Germinal center (tissue), 1 donor: ENCODE results near the gene SMAD5.

Experiments
- DNase-seq: peaks from one replicate; pipeline ENCODE4 v3.0.0; 2012; ENCODE audit warnings: mixed read lengths, low spot score

Gene SMAD5

DNA sequence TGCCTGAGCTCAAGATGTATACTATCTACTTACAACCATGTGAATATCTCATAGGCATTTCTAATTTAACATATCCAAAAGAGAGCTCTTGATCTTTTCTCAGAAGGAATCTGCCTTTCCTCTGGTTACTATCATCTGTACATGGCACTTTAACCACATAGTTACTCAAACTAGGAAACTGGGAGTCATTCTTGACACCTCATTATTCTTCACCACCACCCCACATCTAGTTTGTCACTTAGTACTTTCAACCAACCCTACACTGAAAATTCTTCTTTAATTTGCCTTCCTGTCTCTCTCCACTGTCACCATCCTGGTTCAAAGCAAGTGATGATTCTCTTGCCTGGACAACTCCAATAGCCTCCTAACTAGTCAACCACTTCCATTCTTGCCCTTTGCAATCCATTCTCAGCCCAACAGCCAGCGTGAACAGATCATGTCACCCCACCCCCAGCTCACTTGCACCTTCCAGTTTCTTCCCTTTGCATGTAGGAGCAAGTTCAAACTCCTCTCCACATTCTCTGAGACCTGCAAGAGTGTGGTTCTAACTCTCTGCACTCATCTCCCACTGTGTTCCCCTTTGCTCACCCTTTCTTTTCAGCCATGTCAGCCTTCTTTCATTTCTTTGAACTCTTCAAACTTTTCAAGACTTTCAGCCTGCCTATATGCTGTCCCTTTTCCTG lies 17.3 kb upstream of the SMAD5 start:
- DNase-seq: no peak

DNA sequence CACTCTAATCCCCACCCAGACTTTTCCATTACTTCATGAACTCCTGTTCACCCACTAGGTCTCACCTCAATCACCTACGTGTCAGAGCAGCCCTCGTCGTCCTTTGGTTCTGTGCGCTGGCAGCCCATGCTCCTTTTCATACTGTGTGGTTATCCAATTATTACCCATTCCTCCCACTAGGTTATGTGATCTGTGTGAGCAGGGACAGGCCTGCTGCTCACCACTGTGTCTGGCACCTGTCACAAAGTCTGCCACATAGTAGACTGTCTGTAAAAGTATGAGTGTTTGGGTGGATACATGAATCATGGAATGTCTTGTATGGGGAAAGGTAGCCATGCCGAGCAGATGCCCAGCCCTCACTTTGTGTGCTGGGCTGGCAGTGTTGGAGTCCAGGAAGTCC lies 12.1 kb upstream of the SMAD5 start:
- DNase-seq: no peak

GRCh38 chr5:136123236-136123768 lies 9.3 kb upstream of the SMAD5 start:
- no peak for DNase-seq

GRCh38 chr5:136127560-136127959 lies 5.1 kb upstream of the SMAD5 start:
- DNase-seq: no peak

DNA sequence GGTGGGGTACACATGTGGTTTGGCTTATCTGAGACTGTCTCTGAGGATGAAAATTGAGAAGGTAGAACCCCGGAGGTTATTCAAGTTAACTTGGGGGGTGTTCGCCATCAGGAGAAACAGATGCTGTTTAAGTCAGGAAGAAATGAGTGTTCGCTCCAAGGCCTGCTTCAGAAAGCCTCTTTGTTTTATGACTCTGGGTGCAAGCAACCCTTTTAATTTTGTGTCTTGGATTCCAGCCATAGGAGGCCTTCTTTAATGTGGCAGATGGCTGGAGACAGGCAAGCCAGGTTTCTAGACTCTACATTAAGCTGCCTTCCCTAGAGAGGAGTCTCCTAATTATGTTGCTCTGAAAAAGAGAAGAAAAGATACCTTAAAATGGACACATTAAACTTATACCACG lies 4.2 kb upstream of the SMAD5 start:
- no peak for DNase-seq

DNA sequence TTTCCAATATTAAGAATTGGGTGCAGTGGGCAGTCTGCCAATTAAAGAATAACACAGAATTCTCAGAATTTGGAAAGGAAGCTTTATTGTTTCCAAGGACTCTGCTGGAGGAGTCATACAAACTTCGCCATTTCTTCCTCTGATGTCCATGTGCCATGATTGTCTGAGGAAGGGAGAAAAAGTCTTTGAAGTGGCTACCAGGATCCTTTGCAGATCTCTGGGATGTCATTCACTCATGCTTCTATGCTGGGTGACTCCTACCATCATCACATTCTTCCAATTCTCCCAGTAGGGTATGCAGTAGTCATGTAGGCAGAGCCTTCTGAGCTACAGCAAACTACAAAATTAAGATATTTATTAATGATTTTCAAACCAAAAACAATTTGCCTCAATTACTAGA lies 3.2 kb upstream of the SMAD5 start:
- DNase-seq: no peak

GRCh38 chr5:136130581-136130980 lies 2.1 kb upstream of the SMAD5 start:
- no peak for DNase-seq

GRCh38 chr5:136132087-136132486 lies 558 bp upstream of the SMAD5 start:
- DNase-seq: peak; percentile 27

DNA sequence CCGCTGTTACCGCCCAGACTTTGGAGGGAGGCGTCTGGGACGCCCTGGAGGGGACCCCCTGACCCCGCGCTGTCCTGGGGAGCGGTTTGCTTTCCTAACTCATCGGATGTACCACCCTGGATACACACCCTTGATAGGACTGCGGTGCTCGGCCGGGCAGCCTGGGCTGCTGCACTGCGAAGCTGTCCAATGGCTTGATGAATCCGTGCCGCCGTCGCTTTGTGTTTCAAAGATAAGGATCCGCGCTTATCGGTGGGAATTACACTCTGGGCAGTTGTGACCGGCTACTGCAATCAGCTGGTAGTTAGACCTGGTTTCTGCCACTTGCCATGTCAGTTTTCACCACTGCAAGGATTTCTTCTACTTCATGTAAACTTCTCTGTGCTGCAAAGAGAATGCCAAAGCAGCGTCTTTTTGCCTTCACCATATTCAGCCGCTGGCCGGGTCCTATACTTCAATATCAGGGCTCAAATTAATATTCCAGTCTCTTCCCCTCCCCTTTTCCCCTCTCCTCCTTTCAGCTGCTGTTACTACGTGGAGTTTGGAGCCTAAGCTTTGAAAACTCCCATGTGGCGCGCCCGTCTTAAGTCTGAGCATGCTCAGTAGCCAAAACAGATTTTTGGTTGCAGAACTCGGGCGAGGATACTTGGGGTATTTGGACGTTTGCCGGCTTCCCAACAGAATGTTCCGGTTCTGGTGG lies 727 bp downstream of the SMAD5 start:
- peak; percentile 27 for DNase-seq

GRCh38 chr5:136133922-136134379 lies 1.3 kb downstream of the SMAD5 start:
- no peak for DNase-seq

- DNase-seq: no peak
Observed at GRCh38 chr5:136134653-136135052, 2.0 kb downstream of the SMAD5 start.

DNA sequence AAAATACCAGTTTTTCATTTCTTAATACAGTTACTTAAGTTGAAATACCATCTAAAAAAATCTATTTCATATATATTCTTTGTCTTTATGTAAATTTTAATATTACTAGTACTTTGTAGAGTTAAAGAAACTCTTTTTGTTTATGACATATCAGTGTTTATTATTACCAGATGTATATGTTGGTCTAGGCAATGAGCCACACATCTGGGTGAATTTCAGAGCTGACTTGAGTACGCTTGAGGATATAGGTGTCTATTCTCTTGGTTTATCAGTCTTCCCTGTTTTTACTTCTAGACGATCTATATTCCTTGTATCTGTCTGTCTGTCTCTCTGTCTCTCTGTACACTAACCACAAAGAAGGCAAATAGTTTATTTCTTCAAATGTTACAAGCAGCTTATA lies 2.9 kb downstream of the SMAD5 start:
- no peak for DNase-seq

GRCh38 chr5:136137497-136138220 lies 5.0 kb downstream of the SMAD5 start:
- DNase-seq: no peak

DNA sequence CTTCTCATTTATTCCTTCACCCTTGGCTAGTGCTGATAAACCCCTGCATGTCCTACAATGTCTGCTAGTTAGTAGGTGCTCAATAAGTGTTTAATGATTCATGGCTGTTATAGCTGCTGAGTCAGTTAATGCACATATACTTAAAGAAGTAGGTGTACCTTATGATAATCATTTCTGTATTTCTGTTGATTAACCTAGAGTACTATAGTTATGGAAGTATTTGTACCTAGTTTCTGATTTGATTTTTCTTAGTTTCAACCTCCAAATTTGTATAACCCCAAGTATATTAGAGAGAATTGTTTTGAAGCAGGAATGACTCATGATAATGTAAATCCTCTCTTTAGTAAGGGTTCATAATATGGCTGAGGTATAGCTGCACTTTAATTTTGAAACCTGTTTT lies 8.9 kb downstream of the SMAD5 start:
- no peak for DNase-seq

DNA sequence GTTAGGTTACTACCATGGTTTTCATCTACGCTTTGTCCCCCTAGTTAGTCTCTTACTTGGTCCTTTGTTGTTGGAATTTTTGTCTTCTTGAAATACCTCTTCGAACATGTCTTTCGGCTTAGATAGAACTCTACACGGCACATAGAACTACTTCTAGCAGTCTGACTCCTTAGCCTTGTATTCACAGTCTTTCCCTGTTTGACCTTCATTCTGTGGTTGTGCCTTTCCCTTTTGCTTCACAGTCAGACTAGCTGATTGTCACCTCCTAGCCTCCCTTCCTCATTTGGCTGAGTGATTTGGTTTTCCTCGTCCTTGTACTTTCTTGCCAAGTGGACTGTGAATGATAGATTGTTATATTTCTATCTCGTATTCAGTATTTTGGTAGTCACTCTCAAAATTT lies 10.7 kb downstream of the SMAD5 start:
- DNase-seq: no peak

GRCh38 chr5:136143763-136144162 lies 11.1 kb downstream of the SMAD5 start:
- no peak for DNase-seq

- DNase-seq: no peak
Observed at GRCh38 chr5:136145030-136145429, 12.4 kb downstream of the SMAD5 start.

GRCh38 chr5:136146201-136146600 lies 13.6 kb downstream of the SMAD5 start:
- DNase-seq: no peak

- DNase-seq: no peak
Observed at GRCh38 chr5:136147632-136148031, 15.0 kb downstream of the SMAD5 start.

DNA sequence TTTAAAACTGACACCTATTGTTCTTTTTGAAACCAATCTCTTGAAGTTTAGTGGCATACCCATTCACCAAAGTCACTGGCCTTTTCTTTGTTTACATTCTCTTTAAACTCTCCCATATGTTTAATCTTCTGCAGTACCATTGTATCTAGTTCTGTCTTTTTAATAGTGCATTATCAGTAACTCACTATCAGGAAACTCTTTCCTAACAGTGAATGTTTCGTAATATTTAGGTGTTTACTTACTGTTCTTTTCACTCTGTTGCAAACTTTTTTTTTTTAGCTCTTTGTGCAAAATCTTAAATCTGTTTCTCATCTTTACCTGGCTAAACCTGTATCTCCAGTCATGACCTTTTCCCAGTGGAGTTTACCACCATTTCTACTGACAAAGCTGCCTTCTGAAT lies 17.2 kb downstream of the SMAD5 start:
- DNase-seq: no peak

- no peak for DNase-seq
Observed at GRCh38 chr5:136153581-136154236, 21.1 kb downstream of the SMAD5 start.

DNA sequence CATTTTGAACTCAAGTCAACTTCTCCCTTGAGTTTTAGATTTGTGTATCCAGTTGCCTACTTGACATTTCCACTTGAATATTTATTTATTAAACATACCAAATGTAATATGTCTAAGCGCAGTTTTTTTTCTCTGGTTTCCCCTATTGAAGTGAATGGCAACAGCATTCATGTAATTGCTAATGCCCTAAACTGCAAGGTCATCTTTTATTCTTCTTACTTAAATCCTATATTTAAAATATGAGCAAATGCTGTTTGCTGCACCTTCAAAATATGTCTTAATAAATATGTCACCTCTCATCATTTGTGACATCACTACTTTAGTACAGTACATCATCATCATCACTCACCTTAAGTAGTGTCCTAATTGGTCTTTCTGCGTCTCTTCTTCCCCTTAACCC lies 22.4 kb downstream of the SMAD5 start:
- no peak for DNase-seq
